Stimulated activated effector memory CD8-positive, alpha-beta T cell treated with anti-CD3 and anti-CD28 coated beads, Interleukin-12 subunit alpha, Interleukin-12 subunit beta, amount 100 ng/mL, for 72 hours (primary cell): ENCODE results near the gene AJM1.
"Not testable (repeated sequence)": the region's sequence is repeated elsewhere in the genome, so short reads cannot be mapped to it uniquely, and the experiment has no call there.

Experiments
- ATAC-seq: fragments of 150-1000 bp; cut with Tn5 transposase; 2 replicates; pipeline ENCODE4 v1.10.0; 2021
- DNase-seq, 2 donors: peaks; one replicate each; pipeline ENCODE4 v3.0.0; 2021 to 2022; ENCODE audit warnings: low spot score in 2 of 2
- H3K27ac Mint-ChIP-seq: one replicate; pipeline ENCODE4 v1.8.0; 2022; ENCODE audit warnings: mild to moderate bottlenecking, mixed read lengths
- H3K36me3 Mint-ChIP-seq: one replicate; pipeline ENCODE4 v1.8.0; 2022; ENCODE audit warnings: mild to moderate bottlenecking, mixed read lengths
- H3K4me1 Mint-ChIP-seq: one replicate; pipeline ENCODE4 v1.8.0; 2022; ENCODE audit warnings: mixed read lengths
- H3K4me3 Mint-ChIP-seq: one replicate; pipeline ENCODE4 v1.8.0; 2022; ENCODE audit warnings: mild to moderate bottlenecking, mixed read lengths
- H3K9me3 Mint-ChIP-seq: one replicate; pipeline ENCODE4 v1.8.0; 2022; ENCODE audit warnings: mixed read lengths

AJM1 gene

DNA sequence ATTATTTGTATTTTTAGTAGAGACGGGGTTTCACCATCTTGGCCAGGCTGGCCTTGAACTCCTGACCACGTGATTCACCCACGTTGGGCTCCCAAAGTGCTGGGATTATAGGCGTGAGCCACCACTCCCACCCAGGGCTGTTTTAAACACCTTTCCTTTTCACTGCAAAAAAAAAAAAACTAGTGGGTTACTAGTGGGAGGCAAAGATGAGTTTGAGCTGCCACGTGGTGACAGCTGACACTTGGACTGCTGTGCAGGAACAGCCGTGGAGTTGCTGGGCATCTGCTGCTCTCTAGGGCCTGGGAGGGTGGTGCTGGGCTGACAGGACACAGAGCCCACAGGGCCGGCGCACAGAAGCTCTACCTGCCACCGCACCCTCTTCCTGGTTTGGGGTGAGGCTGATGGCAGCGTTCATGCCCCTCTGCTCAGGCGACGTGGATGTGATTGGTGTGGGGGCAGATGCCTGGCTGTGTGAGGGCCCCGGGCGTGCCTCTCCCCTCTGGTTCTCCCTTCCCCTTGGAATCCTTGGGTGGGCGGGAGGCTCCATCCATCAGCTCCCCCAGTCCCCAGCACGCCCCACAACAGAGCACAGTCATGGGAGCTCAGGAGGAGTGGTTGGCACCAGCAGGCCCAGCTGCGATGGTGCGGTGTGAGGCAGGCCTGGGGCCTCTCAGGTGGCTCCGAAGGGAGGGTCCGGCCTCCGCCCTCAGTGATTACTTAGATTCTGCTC lies 17.6 kb upstream of the AJM1 start:
- H3K4me1 Mint-ChIP-seq: peaks cover 6% of the 10 kb centered on the region
- no peak overlapping the region for H3K4me3 Mint-ChIP-seq
- DNase-seq (no peak), ATAC-seq (no peak)
- H3K9me3 Mint-ChIP-seq: no peaks in the 10 kb centered on the region
- H3K36me3 Mint-ChIP-seq: peaks cover 43% of the 10 kb centered on the region
- H3K27ac Mint-ChIP-seq: no peak overlapping the region

DNA sequence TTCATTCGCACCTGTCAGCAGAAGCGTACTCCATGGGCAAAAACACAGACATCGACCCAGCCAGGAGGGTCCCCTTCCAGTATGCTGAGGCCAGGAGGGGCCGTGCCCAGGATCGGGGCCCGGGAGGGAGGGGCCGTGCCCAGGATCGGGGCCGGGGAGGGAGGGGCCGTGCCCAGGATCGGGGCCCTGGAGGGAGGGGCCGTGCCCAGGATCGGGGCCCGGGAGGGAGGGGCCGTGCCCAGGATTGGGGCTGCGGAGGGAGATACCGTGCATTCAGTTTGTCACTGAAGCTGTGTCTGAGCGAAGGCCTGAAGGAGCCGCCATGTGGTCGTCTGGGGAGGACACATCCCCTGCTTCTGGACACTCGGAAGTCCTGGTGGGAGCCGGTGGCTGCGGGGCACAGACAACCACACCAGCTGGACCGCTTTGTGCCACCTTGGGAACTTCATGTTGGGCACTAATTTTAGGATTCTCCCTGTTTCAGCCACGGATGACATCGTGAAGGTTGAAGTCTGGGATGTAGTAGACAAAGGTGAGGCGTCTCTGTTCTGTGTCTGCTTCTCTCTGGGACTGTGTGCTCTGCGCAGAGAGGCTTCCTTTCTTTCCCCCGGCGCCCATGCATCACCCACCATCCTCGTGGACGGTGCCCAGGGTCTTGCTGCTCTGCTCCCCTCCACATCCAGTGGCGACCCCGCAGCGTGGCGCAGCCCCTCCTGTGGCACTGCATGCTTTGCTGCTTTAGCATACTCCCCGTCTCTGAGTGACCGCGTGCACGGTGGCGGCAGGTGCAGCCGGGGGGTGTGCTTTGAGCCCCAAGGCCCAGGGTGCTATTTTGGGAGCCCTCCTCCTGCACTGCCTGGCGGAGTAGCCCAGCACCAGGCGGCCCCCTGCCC lies 16.7 kb upstream of the AJM1 start:
- Mint-ChIP-seq H3K9me3 (no peaks in the 10 kb centered on the region), H3K4me1 (peaks cover 6% of the 10 kb centered on the region), H3K36me3 (peaks cover 42% of the 10 kb centered on the region), H3K27ac (no peak overlapping the region), H3K4me3 (no peak overlapping the region)
- DNase-seq: no peak
- no peak for ATAC-seq

GRCh38 chr9:136826188-136826541 lies 16.1 kb upstream of the AJM1 start:
- H3K9me3 Mint-ChIP-seq: no peaks in the 10 kb centered on the region
- no peak overlapping the region for H3K27ac Mint-ChIP-seq
- H3K4me3 Mint-ChIP-seq: no peak overlapping the region
- no peak for ATAC-seq
- H3K4me1 Mint-ChIP-seq: peaks cover under 1% of the 10 kb centered on the region
- no peak for DNase-seq
- H3K36me3 Mint-ChIP-seq: peaks cover 46% of the 10 kb centered on the region

GRCh38 chr9:136826703-136827582 lies 15.3 kb upstream of the AJM1 start:
- no peak for DNase-seq
- peaks cover 51% of the 10 kb centered on the region for H3K36me3 Mint-ChIP-seq
- H3K4me3 Mint-ChIP-seq: no peak overlapping the region
- ATAC-seq: no peak
- H3K9me3 Mint-ChIP-seq: no peaks in the 10 kb centered on the region
- H3K27ac Mint-ChIP-seq: no peak overlapping the region
- H3K4me1 Mint-ChIP-seq: no peaks in the 10 kb centered on the region

DNA sequence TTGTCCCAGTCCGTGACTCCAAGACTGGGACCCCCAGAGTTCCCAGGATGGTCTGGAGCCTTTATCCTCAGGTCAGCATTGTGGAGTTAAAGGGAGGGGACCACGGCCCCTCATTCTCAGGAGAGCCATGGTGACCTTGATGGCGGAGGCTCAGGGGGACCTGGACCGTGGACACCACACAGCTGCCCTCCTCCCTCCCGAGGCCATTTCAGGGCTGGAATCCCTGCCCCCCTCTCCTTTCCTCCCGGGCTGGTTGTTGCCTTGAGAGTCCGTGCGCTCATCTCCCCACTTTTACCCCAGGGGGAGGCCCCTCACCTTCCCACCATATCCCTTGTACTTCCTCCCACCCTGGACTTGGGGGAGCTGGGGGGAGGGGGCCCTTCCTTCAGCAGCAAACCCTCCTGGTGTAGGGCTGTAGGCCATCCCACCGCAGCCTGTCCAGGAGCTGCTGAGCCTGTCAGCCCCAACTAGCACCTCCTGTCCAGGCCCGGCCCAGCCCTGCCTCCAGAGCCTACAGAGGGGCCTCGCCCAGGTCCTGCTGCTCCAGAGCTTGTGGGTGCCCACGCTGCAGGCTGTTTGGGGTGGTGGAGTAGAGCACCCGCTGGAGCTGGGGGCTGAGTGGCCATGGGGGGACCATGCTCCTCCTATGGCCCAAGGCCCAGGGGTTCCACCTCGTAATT lies 14.3 kb upstream of the AJM1 start:
- DNase-seq (no peak), ATAC-seq (no peak)
- H3K36me3 Mint-ChIP-seq: peaks cover 51% of the 10 kb centered on the region
- H3K9me3 Mint-ChIP-seq: no peaks in the 10 kb centered on the region
- no peak overlapping the region for H3K27ac Mint-ChIP-seq
- H3K4me1 Mint-ChIP-seq: no peaks in the 10 kb centered on the region
- no peak overlapping the region for H3K4me3 Mint-ChIP-seq

DNA sequence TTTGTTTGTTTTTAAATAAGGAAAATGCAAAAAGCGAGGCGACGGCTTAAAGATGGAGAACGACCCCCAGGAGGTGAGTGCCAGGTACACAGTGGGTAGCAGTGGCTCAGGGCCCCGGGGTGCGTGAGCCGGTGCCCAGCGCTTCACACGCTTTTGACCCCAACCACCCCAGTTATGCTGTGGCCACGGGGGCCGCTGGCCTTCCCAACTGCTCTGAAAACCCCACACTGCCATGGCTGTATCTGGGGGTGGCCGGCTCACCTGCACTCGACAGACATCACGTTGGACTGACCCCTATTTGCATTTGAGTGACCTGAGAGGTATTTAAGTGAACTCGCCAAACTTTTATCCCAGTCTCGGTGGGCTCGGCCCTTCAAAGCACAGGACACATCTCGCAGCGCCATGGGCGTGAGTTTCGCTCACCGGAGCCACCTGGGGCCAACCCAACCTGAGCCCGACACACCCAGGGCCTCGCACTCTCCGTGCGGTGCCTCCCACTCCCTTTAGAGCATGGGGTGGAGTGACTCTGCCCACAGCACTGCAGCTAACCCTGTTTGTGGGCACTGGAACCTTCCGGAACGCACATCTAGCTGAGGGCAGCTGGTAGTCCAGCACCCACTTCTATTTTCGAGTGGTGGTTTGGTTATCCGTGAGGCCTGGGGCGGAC lies 13.7 kb upstream of the AJM1 start:
- peaks cover 44% of the 10 kb centered on the region for H3K36me3 Mint-ChIP-seq
- no peaks in the 10 kb centered on the region for H3K9me3 Mint-ChIP-seq
- no peaks in the 10 kb centered on the region for H3K4me1 Mint-ChIP-seq
- no peak overlapping the region for H3K27ac Mint-ChIP-seq
- H3K4me3 Mint-ChIP-seq: no peak overlapping the region
- no peak for ATAC-seq
- DNase-seq: no peak

DNA sequence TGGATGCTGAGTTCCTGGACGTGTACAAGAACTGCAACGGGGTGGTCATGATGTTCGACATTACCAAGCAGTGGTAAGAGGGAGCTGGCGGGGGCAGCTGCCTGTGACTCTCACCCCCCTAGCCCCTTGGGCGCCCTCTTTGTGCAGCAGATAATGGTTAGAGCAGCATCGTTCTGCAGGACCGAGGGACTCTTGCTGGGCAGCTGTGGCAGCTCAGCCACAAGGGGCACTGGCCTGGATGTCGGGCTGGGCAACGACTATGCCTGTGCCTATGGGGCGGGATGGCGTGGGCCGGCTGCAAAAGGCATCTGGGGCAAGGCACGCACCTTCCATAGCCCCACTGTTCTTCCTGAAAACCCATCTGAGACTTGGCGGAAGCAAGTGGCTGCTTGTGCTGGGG lies 12.9 kb upstream of the AJM1 start:
- no peaks in the 10 kb centered on the region for H3K9me3 Mint-ChIP-seq
- ATAC-seq (no peak), DNase-seq (no peak)
- no peak overlapping the region for H3K27ac Mint-ChIP-seq
- H3K36me3 Mint-ChIP-seq: peaks cover 36% of the 10 kb centered on the region
- no peaks in the 10 kb centered on the region for H3K4me1 Mint-ChIP-seq
- H3K4me3 Mint-ChIP-seq: no peak overlapping the region

DNA sequence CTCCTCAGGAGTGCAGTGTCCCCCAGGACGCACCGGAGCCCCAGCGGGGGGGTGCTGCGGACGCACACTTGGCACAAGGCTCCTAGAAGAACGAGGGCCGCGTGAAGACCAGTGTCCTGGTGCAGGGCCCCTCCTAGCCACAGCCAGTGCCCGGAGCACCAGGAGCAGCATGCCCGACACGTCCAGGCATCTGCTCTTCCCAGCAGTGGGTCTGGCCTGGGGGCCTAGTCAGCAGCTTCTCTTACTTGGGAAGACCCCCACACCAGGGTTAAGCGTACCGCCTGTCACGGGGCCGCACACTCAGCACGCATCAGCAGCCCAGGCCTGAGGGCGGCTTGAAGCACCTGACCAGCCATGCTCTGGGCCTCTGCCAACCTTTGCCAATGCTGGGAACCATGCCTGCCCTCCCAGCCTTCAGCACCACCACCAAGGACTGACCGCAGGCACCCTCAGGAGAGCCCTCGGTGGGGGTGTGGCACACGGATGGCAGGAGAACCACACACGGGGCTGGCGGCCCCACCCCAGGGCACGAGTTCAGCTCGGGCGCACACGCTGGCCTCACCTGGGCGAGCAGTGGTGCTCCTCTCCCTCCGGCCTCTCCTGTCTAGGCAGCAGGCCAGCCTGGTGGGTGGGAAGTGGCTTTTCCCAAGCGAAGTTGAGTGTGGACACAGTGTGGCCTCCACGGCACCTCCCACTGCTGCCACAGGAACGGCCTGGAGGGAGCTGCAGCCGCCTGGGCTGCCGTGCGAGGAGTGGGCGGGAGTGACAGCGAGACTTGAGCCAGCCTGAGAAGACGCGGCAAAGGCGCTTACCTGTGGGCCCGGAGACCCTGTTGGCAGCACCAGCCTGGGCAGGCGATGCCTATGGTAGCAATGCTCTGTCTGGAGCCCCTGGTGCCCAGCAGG lies 12.0 kb upstream of the AJM1 start:
- DNase-seq: no peak
- no peak overlapping the region for H3K27ac Mint-ChIP-seq

DNA sequence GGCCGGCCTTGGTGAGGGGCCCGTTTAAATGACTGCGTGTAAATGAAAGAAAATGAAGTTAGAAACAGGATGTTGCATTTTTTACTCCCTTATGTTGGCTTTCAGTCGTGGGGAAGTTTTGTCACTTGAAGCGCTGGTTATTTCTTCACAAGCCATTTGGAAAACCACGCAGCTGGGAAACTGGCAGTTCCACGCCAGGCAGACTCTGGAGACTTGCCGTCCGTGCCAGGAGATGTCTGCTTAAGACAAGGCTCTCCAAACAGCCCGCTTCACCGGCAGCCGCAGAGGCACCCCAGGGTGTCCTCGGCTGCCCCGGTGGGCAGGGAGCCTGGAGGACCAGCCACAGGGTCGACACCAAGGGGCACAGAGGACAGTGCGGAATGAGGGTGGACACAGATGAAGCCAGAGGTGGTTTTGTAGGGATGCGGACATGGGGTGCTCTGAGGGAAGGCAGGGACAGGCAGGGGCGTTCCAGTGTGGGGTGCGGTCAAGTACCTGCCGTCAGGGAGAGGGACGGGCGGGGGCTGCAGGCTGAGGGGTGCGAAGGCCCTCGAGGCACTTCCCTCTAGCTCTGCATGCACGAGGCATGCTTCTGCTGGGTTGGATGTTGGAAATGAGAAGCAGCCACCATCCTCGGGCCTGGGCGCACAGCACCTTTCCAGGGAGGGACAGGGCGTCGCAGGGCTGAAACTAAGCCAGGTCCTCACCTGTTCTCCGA lies 11.1 kb upstream of the AJM1 start:
- peaks cover 26% of the 10 kb centered on the region for H3K36me3 Mint-ChIP-seq
- no peaks in the 10 kb centered on the region for H3K4me1 Mint-ChIP-seq
- no peaks in the 10 kb centered on the region for H3K9me3 Mint-ChIP-seq
- H3K27ac Mint-ChIP-seq: no peak overlapping the region
- ATAC-seq (no peak), DNase-seq (no peak)
- no peak overlapping the region for H3K4me3 Mint-ChIP-seq

More for the DNA sequence above, 12.0 kb upstream of the AJM1 start:
- Mint-ChIP-seq H3K4me1 (no peaks in the 10 kb centered on the region), H3K4me3 (no peak overlapping the region), H3K9me3 (no peaks in the 10 kb centered on the region), H3K36me3 (peaks cover 30% of the 10 kb centered on the region)
- no peak for ATAC-seq

DNA sequence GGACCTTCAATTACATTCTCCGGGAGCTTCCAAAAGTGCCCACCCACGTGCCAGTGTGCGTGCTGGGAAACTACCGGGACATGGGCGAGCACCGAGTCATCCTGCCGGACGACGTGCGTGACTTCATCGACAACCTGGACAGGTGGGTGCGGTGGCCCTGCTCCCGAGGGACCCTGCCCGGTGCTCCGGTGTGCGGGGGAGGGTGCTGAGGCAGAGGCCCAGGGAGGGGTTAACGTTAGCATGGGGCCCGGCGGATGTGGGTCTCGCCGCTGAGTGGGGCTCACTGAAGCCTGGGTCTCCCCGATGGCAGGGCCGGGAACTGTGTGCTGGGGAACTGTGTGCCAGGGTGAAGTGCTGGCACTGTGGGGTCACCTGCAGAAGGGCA lies 10.6 kb upstream of the AJM1 start:
- no peak for ATAC-seq

DNA sequence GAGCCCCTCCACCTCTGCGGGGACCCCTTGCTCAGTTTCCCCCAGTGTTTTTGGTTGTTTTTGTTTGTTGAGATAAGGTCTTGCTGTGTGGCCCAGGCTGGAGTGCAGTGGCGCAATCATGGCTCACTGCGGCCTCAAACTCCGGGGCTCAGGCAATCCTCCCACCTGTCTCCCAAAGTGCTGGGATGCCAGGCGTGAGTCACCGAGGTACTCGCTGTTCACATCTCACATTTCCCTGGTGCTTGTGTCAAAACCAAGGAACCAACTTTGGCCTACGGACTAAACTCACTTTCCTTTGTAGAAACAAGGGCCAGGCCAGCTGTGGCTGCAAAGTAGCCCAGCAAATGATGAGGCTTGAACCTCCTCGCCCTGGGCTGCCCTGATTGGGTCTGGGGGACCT lies 9.7 kb upstream of the AJM1 start:
- H3K27ac Mint-ChIP-seq: no peak overlapping the region
- ATAC-seq (no peak), DNase-seq (no peak)

More for the DNA sequence above, 10.6 kb upstream of the AJM1 start:
- no peak overlapping the region for H3K4me3 Mint-ChIP-seq
- H3K4me1 Mint-ChIP-seq: no peaks in the 10 kb centered on the region
- H3K27ac Mint-ChIP-seq: no peak overlapping the region
- peaks cover 23% of the 10 kb centered on the region for H3K36me3 Mint-ChIP-seq
- H3K9me3 Mint-ChIP-seq: no peaks in the 10 kb centered on the region
- no peak for DNase-seq

DNA sequence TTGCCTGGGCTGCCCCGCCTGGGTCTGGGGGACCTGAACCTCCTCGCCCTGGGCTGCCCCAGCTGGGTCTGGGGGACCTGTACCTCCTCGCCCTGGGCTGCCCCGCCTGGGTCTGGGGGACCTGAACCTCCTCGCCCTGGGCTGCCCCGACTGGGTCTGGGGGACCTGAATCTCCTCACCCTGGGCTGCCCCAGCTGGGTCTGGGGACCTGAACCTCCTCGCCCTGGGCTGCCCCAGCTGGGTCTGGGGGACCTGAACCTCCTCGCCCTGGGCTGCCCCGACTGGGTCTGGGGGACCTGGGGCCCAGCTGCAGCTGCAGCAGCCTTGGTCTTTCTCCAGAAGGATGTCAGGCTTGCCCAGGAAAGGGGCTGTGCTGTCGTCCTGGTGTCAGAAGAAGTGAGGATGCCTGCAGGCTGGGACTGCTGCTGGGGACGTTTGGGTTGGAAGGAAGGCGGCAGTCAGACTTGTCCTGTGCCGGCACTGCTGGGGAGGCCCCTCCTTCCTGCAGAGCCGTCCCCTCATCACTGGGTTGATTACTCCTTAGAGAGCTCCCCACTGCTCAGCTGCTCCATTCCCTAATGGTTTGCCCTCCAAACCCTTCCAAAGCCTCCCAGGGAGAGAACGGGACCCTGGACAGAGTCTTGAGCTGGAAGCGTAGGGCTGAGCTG lies 8.8 kb upstream of the AJM1 start:
- DNase-seq, ATAC-seq, H3K9me3 Mint-ChIP-seq, H3K27ac Mint-ChIP-seq, H3K4me1 Mint-ChIP-seq, H3K4me3 Mint-ChIP-seq: not testable (repeated sequence)
- peaks cover 27% of the 10 kb centered on the region for H3K36me3 Mint-ChIP-seq

More for the DNA sequence above, 9.7 kb upstream of the AJM1 start:
- no peak overlapping the region for H3K4me3 Mint-ChIP-seq
- no peaks in the 10 kb centered on the region for H3K9me3 Mint-ChIP-seq
- H3K36me3 Mint-ChIP-seq: peaks cover 23% of the 10 kb centered on the region
- H3K4me1 Mint-ChIP-seq: no peaks in the 10 kb centered on the region
